GM21825 (cell line): ENCODE data around the gene LFNG.

ENCODE experiments used
- ATAC-seq: cut with Tn5 transposase; IDR thresholded peaks from one replicate; pipeline ENCODE4 v1.9.1; 2021; ENCODE audit warnings: mild to moderate bottlenecking, moderate library complexity; ENCODE audit not compliant: unreplicated experiment

The LFNG gene

GRCh38 chr7:2515424-2516193, 4.0 kb upstream of the LFNG start:
- no peak for ATAC-seq

GRCh38 chr7:2516194-2516555, 3.4 kb upstream of the LFNG start:
- no peak for ATAC-seq

GRCh38 chr7:2517026-2517425, 2.5 kb upstream of the LFNG start:
- ATAC-seq = no peak

GRCh38 chr7:2517678-2518507, 1.7 kb upstream of the LFNG start:
- ATAC-seq = no peak

- ATAC-seq = no peak
Observed at GRCh38 chr7:2518737-2519118, 846 bp upstream of the LFNG start.

- no peak for ATAC-seq
Observed at GRCh38 chr7:2520131-2520760, 672 bp downstream of the LFNG start.

GRCh38 chr7:2520761-2521290, 1.3 kb downstream of the LFNG start:
- no peak for ATAC-seq

GRCh38 chr7:2521341-2521745, 1.8 kb downstream of the LFNG start:
- no peak for ATAC-seq

- no peak for ATAC-seq
Observed at GRCh38 chr7:2521952-2522591, 2.5 kb downstream of the LFNG start.

- ATAC-seq = no peak
Observed at GRCh38 chr7:2522780-2523433, 3.3 kb downstream of the LFNG start.

- ATAC-seq = no peak
Observed at GRCh38 chr7:2523461-2523936, 3.9 kb downstream of the LFNG start.

GRCh38 chr7:2523941-2524807, 4.6 kb downstream of the LFNG start:
- ATAC-seq = no peak

GRCh38 chr7:2524808-2525657, 5.5 kb downstream of the LFNG start:
- ATAC-seq = no peak

- no peak for ATAC-seq
Observed at GRCh38 chr7:2525658-2526630, 6.4 kb downstream of the LFNG start.

- no peak for ATAC-seq
Observed at GRCh38 chr7:2526659-2527504, 7.3 kb downstream of the LFNG start.
